Sigmoid colon (tissue), 3 donors: ENCODE data around the gene ZNF487.

Experiments used
- POLR2A ChIP-seq, 2 donors: fragments of 450-650 bp; IDR thresholded peaks; one replicate each; pipeline ENCODE4 v1.6.1; 2016; ENCODE audit warnings: antibody characterized with exemption in 2 of 2, mild to moderate bottlenecking in 2 of 2, moderate library complexity in 2 of 2
- TF ChIP-seq, protein P1 (sequence below), 4 experiments: fragments of 450-650 bp in 3 of 4; fragments of 200-600 bp in 1 of 4; IDR thresholded peaks; one replicate each; pipeline ENCODE4 v1.5.1; 2016 to 2019; ENCODE audit warnings: antibody characterized with exemption in 4 of 4, mild to moderate bottlenecking in 3 of 4, moderate library complexity in 2 of 4

GRCh38 chr10:43502931-43503330, 66.0 kb downstream of the ZNF487 start:
- TF ChIP-seq POLR2A (IDR thresholded peaks at IDR 0.05), result no peak
- TF ChIP-seq, protein P1, sequence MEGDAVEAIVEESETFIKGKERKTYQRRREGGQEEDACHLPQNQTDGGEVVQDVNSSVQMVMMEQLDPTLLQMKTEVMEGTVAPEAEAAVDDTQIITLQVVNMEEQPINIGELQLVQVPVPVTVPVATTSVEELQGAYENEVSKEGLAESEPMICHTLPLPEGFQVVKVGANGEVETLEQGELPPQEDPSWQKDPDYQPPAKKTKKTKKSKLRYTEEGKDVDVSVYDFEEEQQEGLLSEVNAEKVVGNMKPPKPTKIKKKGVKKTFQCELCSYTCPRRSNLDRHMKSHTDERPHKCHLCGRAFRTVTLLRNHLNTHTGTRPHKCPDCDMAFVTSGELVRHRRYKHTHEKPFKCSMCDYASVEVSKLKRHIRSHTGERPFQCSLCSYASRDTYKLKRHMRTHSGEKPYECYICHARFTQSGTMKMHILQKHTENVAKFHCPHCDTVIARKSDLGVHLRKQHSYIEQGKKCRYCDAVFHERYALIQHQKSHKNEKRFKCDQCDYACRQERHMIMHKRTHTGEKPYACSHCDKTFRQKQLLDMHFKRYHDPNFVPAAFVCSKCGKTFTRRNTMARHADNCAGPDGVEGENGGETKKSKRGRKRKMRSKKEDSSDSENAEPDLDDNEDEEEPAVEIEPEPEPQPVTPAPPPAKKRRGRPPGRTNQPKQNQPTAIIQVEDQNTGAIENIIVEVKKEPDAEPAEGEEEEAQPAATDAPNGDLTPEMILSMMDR (IDR thresholded peaks at IDR 0.05), result no peak
